NCI-H345 treated with DMSO at 0.1 percent for 48 hours (cell line): ENCODE data around the gene NTMT2.
"Not testable (repeated sequence)": the region's sequence is repeated elsewhere in the genome, so short reads cannot be mapped to it uniquely, and the experiment has no call there.

ENCODE experiments used
- DNase-seq: peaks from one replicate; lab custom pipeline; 2025; ENCODE audit not compliant: unreplicated experiment; lab: John Stamatoyannopoulos, UW

The NTMT2 gene

DNA sequence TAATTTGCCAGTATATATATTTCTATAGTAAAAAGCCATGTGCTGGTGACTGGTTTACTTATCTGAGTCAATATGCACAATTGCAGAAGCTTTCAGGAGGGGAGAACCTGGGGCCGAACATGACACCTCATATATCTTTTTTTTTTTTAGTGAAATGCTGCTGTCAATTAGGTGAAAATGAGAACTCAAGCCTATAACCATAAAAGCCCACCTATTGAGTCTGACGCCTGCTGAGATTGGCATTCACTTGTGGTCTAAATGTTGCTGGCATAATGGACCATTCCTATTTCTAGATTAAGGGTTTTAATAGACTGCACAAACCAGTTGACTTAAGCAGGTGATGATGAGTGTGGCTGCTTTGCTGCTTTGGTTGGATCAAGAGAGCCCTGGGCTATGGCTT lies 10.8 kb downstream of the NTMT2 start:
- no peak for DNase-seq

DNA sequence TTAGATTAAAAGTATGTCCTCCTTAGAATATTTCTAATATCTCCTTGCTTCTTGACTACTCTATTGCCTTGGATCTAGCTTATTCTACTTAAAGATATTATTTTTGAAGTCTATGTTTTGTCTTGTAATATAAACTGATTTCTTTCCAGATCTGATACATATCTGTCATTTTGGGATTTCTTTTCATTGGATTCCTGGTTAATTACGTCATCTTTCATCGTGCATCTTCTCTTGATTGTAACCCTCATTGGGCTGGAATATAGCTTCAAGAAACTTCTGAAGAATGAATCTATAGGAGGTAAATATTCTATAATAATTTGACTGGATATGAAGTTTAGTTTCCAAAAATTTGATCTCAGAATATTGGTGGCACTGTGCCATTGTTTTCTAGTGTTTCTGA lies 12.1 kb downstream of the NTMT2 start:
- no peak for DNase-seq

DNA sequence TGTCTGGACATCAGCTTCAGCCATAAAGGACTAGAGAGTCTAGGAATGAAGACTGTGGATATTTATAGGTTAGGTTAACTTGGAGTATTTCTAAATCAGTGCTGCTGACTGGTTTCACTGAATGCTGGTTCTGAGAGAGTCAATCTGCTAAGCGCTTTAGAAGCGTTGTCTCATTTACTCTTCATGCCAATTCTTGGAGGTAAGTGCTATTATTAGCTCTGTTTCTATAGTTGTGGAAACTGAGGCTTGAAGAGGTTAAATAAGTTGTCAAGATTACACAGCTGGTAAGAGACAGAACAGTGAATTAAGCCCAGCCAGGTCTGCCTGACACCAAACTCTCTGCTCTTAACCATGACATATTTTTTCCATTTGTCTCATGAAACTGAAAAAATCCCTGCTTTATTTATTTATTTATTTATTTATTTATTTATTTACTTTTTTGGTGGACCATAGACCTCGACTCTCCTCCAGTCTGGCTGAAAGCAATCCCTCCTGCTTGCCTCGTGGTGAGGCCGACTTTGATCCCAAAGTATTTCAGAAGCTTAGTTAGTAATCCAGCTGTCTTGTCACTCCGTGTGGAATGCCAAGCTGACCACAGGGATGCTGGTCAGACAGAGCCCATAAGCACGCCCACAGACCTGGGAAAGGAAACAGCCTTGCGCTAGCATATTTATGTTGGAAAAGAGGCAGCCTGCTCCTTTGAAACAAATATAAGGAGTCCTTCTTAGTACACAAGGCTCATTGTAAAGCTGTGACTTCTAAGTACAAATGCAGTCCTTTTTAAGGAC lies 16.9 kb downstream of the NTMT2 start:
- no peak for DNase-seq

DNA sequence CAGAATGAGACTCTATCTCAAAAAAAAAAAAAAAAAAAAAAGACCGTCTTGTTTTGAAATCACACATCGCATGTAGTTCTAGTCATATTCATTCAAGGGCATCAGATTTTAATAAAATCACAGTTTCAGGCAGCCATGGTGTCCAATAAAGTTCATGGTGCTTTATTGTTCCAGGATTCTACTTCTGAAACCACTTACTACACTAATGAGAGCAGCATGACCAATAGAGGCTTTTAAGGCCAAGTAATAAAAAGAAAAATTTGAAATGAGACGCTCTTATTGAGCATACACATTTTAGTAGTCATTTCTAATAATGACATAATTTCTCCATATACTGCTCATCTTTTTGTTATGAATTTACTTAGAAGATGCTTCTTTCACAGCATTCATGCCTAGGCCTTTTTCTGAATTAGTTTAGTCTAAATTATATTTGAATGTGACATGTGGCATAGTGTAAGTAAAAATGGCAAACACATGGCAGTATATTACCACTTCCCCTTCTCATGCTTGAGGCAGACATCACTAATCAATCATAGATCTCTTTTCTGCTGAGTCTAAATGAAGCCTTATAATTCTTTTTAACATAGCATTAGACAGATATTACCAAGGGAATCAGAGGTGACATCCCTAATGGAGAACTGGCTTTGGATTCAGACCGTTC lies 18.5 kb downstream of the NTMT2 start:
- DNase-seq = no peak

DNA sequence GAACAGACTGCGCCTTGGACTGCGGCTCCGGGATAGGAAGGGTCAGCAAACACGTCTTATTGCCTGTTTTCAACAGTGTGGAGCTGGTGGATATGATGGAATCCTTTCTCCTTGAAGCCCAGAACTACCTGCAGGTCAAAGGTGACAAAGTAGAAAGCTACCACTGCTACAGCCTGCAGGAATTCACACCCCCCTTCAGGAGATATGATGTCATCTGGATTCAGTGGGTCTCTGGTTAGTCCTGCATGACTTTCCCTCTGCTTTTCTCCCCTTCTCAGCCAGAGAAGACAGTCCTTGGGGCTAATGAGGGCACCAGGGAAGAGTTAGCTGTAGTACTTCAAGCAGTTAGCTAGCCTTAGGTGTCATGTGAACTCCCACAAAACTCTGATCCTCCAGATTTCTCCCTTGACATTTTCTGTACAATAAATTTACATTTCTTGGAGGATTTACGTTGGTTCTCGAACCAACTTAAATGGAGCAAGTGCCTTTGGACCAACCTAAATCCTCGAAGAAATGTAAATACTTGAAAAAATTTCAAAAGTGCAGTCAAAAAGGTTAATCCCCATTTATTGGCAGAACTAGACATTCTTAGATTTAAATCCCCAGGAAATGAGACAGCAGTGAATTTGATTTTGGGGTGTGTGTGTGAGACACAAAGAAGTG lies 20.9 kb downstream of the NTMT2 start:
- DNase-seq = no peak

DNA sequence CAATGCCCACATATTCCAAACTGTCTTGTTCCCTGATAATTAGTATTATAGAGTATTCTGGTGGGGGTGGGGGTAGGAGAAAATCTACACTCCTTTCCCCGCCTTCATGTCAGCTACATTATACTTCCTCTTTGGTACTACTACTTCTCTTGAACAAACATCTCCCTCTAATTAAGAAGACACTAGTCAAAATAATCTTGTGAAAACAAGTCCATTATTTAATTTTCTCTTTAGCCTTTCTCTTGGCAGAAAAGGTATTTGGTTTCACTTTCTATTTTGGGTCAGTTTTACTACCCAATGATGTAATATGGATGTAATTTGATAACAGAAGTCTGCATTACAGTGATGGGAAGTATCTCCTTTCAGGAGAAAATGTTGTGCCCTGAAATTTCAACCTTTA lies 22.5 kb downstream of the NTMT2 start:
- no peak for DNase-seq

DNA sequence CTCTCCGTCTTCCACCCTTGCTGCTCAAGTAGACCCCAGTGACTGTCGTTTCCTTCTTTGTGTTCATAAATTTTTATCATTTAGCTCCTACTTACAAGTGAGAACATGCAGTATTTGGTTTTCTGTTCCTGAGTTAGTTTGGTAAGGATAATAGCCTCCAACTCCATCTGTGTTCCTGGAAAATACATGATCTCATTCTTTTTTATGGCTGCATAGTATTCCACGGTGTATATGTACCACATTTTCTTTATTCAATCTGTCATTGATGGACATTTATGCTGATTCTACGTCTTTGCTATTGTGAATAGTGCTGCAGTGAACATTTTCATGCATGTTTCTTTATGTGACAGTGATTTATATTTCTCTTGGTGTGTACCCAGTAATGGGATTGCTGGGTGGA lies 24.8 kb downstream of the NTMT2 start:
- not testable (repeated sequence) for DNase-seq

DNA sequence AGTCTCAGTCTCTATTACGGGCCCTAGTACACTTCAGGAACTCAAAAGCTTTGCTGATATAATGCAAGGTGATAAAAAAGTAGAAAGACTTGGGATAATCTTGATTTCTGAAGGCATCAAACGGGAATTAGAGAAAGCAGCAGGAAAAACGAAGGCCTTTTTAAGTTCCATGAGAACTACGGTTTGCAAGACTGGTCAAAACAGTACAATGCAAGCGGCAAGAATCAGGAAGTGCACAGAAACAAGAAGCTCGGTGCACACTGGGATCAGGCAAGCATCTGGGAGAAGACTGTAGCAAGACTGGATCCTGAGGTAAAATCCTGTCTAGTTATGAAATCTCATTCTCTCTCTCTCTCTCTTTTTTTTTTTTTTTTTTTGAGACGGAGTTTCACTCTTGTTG lies 28.6 kb downstream of the NTMT2 start:
- DNase-seq = no peak

DNA sequence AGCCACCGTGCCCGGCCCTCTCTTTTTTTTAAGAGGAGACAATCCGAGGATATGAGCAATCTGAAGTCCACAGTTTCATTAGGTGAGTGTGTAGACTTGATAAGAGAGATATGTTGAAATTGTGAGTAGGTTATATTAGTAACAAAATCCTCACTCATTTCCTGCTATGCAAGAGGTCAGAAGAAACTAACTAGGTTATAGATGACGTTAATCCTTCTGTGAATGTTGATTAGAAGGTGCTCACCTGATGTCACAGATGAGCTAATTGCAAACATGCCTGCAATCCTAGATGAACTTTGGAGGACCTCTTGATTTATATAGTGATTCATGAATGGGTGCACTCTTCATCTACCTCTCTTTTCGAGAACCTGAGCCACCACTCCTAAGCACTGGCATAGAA lies 29.3 kb downstream of the NTMT2 start:
- no peak for DNase-seq

DNA sequence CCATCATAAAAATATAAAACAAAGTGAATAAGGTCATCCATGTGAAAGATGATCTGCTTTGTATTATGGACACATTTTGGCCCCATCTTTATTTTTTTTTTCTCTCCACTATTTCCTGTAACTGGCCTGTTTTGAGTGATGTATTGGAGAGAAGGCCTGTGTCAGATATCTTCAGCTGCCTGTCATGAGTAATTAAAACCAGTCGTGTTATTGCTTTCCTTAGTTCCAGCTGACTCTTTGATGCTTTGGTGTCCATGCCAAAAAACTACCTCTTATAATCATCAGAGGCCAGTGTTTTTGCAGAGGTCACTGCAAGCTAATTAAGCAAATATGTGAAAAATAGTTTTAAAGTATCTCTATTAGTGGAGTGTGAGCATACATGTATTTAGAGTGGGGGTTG lies 29.7 kb downstream of the NTMT2 start:
- DNase-seq = no peak

DNA sequence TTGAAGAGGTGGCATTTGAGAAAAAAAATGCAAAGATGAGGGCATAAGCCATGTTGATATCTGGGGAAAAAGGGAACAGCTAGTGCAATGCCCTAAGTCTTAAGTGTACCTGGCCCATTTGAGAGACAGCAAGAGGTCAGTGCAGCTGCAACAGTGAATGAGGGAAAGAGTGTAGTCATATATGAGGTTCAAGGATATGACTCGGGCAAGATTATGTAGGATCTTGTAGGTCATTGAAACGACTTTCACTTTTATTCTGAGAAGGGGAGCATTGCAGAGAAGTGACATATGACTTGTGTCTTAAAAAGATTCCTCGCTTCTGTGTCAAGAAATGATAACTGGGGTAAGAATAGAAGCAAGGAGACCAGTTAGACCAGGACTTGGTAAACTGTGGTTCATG lies 31.0 kb downstream of the NTMT2 start:
- DNase-seq = no peak

DNA sequence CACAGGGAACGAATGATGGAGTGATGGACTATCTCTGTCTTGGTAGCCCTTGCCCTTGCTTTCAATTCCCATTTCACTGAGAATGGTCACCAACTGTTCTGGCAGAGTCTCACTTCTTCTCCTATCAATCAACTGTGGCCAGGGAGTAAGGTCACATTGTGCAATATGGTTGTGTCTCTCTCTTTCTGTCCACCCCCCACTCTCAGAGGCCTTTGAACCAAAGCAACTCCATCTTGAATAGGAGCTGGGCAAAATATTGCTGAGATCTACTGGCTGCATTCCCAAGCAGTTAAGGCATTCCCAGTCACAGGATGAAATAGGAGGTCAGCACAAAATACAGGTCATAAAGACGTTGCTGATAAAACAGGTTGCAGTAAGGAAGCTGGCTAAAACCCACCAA lies 36.7 kb downstream of the NTMT2 start:
- DNase-seq = no peak

DNA sequence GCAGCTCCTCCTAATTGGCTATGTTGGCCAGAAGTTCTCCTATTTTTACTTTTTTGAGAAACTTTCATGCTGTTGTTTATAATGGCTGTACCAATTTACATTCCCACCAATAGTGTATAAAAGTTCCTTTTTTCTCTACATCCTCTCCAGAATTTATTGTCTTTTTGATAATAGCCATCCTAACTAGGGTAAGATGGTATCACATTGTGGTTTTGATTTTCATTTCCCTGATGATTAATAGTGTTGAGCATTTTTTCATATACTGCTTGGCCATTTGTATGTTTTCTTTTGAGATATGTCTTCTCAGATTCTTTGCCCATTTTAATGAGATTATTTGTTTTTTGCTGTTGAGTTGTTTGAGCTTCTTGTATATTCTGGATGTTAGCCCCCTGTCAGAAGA lies 46.8 kb downstream of the NTMT2 start:
- DNase-seq = no peak

DNA sequence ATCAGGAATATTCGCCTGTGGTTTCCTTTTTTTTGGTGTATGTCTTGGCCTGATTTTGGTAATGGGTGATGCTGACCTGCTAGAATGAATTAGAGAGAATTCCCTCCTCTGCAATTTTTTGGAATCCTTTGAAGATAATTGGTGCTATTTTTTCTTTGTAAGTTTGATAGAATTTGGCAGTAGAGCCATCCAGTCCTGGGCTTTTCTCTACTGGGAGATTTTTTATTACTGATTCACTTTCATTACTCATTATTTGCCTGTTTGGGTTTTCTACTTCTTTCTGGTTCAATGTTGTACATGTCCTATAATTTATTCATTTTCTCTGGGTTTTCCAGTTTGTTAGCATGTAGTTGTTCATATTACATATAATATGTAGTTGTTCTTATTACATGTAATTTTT lies 48.7 kb downstream of the NTMT2 start:
- no peak for DNase-seq

DNA sequence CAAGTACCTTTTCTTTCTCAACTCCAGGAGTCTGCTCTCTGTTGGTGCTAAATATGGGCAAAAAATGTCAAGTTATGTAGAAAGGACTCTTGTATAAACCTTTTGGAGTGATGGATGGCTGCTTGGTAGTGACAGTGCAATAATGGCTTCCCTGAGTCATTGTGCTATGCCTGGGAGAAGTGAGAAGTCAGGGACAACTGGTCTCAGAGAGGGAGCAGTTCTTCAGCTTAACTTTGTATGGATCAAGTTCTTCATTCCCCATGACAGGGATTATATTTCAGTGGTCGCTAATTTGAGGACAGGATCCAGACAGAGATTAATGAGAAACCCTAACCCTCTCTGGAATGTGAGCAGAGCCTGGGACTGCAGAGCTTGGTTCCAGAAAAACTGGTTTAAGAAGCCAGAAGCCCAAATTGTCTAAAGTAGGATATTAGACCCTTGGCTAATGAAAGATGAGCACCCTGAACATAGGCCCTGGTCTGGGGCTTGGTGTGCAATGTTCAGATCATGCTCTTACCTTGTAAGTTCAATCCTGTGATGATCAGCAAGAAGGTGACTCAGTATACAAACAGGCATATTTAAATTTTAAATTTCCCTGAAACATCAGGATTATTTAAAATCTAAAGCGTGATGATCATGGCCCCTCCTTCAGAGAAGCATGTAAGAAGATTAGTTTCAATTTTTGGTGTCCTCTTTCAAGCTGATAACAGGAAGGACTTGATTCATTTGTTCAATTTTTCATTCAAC lies 50.9 kb downstream of the NTMT2 start:
- DNase-seq = no peak

DNA sequence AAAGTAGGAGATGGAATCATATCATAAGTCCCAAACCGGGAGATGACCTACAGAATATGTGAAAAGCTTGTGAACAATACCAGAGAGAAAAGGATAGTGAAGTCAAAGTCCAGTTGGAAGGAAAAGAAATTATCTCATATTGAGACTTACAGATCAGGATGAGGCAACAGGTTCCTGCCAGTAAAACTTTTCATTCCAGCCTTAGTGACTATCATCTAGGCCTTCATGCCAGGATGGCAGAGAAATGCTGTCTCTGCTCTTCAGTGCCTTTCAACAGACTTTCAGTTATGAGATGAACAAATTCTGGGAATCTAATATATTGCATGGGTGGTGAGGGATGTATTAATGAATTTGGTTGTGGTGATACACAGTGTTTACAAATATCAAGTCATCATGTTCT lies 52.3 kb downstream of the NTMT2 start:
- no peak for DNase-seq

DNA sequence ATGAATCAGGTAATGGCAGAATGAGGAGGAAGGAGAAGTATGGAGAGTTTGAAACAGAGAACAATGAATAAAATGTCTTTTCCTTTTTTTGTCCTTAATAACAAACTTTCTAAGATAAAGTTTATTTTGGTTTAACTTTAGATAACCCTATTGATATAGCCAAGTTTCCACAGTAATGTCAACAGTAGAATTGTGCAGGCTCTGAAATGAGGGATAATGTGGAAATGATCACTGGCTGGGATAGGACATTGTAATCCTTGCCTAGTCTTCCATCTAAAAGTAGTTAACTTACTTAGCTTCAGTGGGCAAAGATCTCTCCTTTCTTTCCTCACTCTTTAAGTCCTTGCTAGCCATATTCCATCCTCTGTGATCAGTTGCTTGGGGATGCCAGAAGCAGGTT lies 52.8 kb downstream of the NTMT2 start:
- DNase-seq = no peak

DNA sequence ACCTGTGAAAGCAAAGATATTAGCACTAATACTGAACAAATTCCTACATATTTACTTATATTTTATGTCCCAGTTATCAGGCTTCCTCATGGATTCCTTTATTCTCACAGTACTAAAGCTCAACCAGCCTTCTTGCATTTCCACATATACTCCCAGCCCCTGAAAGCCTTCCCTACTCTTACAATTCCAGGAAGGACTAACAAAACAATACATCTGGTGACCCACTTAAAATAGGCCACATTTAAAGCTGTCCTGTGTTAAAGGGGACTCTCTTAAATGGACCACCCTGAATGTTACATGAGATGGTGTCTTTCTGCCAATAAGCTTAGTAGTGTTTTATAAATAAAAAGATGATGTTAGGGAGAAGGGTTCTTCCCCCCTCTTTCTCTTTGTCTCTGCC lies 54.4 kb downstream of the NTMT2 start:
- DNase-seq = no peak

DNA sequence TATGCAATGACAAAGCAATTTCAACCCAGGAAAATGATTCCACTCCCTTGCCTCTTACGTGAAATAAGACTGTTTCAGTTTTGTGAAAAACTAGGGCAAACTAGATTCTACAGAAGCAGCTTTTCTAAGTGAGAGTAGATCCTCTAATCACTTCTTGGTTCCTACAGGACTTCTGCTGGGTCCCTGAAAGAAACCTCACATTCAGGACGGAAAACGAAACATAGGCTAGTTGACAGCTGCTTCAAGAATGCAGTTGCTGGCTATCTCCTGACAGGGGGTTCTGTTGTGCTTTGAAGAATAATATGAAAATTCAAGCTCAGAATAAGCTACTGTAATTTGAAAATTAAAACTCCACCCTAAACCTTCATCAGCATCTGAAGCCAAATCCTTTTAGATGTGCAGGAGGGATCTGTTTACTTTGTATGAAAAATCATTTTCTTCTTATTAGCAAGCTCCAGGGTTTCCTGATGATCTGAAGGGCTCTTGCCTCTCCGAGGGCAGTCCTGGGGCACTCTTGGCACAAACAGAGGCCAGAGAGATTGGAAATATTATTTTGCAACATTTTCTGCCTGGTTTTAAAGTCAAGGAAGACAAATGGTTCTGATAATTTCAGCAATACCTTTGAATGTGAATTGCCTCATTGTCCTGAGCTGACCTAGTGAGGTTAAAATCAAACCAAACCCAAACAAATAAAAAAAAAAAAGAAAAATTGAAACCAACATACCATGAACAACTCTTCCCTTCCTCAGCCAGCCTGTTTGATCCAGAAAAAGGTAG lies 55.0 kb downstream of the NTMT2 start:
- no peak for DNase-seq

DNA sequence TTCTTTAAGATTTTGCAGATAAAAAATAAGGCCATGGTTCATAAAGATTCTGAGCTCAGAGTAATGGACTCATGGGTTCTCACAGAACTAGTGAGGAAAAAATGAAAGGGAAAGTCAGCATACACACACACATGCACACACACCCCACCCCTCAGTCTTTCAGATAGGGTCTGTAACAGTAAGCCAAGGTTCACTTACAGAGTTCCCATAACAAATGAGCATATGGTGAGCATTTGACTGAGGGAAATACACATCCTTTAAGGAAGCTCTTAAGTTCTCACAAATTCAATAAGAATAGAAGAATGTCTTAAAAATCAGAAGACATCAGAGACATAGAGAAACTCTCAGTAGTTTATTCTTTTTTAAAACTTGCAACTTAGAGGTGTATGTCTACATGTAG lies 57.9 kb downstream of the NTMT2 start:
- DNase-seq = no peak

DNA sequence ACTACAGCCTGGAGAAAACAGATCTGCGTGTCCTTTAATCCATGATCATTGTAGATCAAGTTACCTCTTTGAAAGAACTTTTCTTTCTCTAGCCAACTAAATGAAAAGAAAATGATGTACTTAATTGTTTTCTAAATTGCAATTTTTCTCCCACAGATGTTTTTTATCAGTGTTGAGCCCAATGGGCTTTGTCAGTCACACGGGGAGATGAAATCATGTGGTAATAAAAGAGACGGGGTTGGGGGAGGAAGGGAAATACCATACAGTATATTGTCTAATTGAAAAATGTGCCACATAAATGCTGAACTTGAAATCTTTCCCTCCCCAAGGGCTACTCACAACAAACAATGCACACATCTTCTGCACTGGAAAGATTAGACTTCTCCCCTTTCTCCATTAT lies 58.4 kb downstream of the NTMT2 start:
- DNase-seq = no peak
